Mesothelial cell of epicardium (in vitro differentiated cells): ENCODE data around the gene MYO9B. TPM values are rescaled to one million over a fixed set of nuclear protein-coding genes. Genes with fewer than 3 reads are reported as not detected.

Source experiments
- DNase-seq, 2 experiments: peaks; one replicate each; pipeline ENCODE4 v3.0.0; 2021; ENCODE audit warnings: low spot score in 2 of 2; ENCODE audit not compliant: unreplicated experiment in 2 of 2
- H3K27ac Mint-ChIP-seq: 2 replicates; pipeline ENCODE4 v1.8.0; 2021; ENCODE audit warnings: mixed read lengths
- H3K27me3 Mint-ChIP-seq: 2 replicates; pipeline ENCODE4 v1.8.0; 2021; ENCODE audit warnings: low read depth, mixed read lengths
- H3K36me3 Mint-ChIP-seq: 2 replicates; pipeline ENCODE4 v1.8.0; 2021; ENCODE audit warnings: mixed read lengths
- H3K4me1 Mint-ChIP-seq: 2 replicates; pipeline ENCODE4 v1.8.0; 2021; ENCODE audit warnings: mixed read lengths
- H3K4me3 Mint-ChIP-seq: 2 replicates; pipeline ENCODE4 v1.8.0; 2021; ENCODE audit warnings: mild to moderate bottlenecking, moderate library complexity, mixed read lengths
- H3K9me3 Mint-ChIP-seq: 2 replicates; pipeline ENCODE4 v1.8.0; 2021; ENCODE audit warnings: mixed read lengths
- total RNA-seq: library from RNA; stranded (reverse); gene quantifications from 3 replicates; pipeline ENCODE4 v1.2.1, GENCODE V29; 2021
- TF ChIP-seq, protein P1 (sequence below): fragments of 200-600 bp; sonication (generic); IDR thresholded peaks from one replicate; pipeline ENCODE4 v1.5.0; 2021; ENCODE audit warnings: antibody characterized with exemption; ENCODE audit not compliant: unreplicated experiment

Gene MYO9B
- total RNA-seq, 1 donor from 2014 or later = 90.8 TPM

DNA sequence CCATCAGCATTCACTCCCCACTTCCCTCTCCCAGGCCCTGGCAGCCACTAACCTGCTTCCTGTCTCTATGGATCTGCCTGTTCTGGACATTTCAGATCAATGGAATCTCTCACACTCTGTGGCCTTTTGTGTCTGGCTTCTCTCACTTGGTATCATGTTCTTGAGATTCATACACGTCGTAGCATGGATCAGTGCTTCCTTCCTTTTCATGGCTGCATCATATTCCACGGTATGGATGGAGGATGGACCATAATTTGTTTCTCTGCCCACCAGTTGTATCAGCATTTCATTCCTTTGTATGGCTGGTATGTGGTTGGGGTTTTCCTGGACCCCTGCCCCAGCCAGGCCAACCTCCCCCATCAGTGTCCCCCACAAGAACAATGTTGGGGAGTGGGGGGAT, 36.2 kb downstream of the MYO9B start:
- Mint-ChIP-seq H3K36me3 (peaks cover 12% of the 10 kb centered on the region), H3K4me1 (peaks cover 12% of the 10 kb centered on the region), H3K9me3 (no peaks in the 10 kb centered on the region), H3K27ac (no peak overlapping the region), H3K4me3 (no peak overlapping the region), H3K27me3 (no peaks in the 10 kb centered on the region)
- no peak for DNase-seq
- TF ChIP-seq, protein P1, sequence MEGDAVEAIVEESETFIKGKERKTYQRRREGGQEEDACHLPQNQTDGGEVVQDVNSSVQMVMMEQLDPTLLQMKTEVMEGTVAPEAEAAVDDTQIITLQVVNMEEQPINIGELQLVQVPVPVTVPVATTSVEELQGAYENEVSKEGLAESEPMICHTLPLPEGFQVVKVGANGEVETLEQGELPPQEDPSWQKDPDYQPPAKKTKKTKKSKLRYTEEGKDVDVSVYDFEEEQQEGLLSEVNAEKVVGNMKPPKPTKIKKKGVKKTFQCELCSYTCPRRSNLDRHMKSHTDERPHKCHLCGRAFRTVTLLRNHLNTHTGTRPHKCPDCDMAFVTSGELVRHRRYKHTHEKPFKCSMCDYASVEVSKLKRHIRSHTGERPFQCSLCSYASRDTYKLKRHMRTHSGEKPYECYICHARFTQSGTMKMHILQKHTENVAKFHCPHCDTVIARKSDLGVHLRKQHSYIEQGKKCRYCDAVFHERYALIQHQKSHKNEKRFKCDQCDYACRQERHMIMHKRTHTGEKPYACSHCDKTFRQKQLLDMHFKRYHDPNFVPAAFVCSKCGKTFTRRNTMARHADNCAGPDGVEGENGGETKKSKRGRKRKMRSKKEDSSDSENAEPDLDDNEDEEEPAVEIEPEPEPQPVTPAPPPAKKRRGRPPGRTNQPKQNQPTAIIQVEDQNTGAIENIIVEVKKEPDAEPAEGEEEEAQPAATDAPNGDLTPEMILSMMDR = no peak

DNA sequence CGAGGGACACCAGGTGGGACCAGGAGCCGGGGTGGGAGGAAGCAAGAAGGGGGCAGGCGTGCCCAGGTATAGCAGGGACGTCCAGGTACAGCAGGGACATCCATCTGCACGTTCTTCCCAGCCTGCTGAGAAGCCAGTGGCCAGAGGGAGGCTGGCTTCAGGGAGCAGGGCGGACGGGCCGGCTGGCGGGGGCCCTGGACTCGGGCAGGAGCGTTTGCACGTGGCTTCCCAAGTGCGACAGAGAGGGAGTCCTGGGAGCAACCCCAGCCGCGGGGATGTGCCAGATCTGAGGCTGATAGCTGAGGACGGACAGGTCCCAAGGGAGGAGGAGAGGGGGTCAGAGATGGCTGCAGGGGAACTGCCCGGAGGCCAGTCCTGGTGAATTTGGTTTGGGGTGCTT, 36.7 kb downstream of the MYO9B start:
- Mint-ChIP-seq H3K4me1 (peaks cover 12% of the 10 kb centered on the region), H3K9me3 (no peaks in the 10 kb centered on the region), H3K4me3 (no peak overlapping the region), H3K27ac (no peak overlapping the region), H3K27me3 (no peaks in the 10 kb centered on the region), H3K36me3 (peaks cover 12% of the 10 kb centered on the region)
- DNase-seq = no peak
- TF ChIP-seq, protein P1 = no peak

DNA sequence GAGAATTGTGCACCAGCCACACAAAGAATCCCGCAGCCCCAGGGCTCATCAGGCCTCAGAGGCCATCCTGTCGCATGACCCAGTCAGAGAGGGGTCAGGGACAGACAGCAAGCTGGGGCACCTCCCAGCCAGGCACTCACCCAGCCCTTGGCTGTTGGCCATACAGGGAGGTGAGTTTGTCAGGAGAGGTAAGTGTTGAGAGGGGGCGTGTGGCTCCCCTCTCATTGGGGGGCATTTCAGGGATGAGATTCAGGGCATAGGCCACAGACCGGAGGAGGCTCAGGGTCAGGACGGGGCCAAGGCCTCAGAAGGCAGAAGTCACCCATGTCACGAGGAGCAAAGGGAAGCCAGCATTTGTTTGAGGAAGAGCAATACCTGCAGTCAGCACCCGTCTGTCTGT, 37.1 kb downstream of the MYO9B start:
- H3K27ac Mint-ChIP-seq = no peak overlapping the region
- H3K36me3 Mint-ChIP-seq = peaks cover 12% of the 10 kb centered on the region
- H3K27me3 Mint-ChIP-seq = no peaks in the 10 kb centered on the region
- H3K9me3 Mint-ChIP-seq = no peaks in the 10 kb centered on the region
- no peak overlapping the region for H3K4me3 Mint-ChIP-seq
- no peak for DNase-seq
- TF ChIP-seq, protein P1 = no peak
- H3K4me1 Mint-ChIP-seq = peaks cover 8% of the 10 kb centered on the region

DNA sequence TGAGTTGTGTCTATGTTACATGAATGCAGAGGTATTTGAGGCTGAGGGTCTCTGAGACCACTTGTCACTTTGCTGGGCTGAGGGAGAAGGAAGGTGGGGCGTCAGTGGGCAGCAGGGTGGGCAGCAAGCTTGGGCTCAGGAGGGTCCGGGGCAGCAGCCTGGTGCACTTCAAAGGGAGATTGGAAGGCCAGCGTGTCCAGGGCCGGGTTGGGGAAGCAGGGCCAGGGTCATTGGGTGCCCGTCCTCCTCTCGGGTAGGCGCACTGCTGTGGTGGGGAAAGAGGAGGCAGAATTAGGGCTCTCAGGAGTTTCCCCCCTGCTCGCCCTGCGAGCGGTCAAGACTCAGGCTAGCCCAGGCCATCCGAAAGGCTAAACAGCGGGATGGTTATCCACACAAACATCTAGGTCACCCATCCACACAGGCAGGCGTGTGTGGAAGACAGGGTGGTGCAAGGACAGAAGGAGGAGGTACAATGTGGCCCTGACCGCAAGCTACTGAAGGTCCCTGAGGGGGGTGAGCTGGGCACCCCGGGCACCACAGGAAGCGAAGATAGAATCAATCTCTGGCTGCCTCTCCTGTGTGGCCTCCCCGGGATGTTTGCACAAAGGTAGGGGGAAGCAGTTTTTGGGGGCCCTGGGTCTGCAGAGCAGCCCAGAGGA, 37.7 kb downstream of the MYO9B start:
- Mint-ChIP-seq H3K27me3 (no peaks in the 10 kb centered on the region), H3K4me3 (no peak overlapping the region), H3K9me3 (no peaks in the 10 kb centered on the region), H3K27ac (no peak overlapping the region), H3K36me3 (peaks cover 12% of the 10 kb centered on the region), H3K4me1 (peaks cover 2% of the 10 kb centered on the region)
- TF ChIP-seq, protein P1 = no peak
- DNase-seq = no peak

DNA sequence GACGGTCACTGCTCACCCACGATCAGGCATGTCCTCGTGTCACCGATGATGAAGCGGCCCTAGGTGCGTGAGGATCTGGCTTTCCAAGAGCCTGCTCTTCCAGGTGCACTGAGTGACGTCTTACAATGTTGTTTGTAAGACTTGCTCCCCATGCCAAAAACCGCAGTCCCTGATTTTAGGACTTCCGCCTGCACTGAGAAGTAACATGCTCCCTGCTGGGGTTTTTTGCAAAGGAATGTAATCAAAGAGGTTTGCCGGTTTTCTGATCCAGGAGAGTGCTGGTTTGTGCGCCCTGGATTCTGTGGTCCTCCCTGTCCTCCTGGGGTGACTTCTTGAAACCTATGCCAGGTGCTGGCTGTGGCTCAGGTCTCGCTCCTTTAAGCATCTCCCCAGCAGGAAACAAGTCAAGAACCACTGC, 38.8 kb downstream of the MYO9B start:
- H3K27me3 Mint-ChIP-seq = no peaks in the 10 kb centered on the region
- H3K9me3 Mint-ChIP-seq = no peaks in the 10 kb centered on the region
- no peak for DNase-seq
- H3K4me3 Mint-ChIP-seq = no peak overlapping the region
- no peak overlapping the region for H3K27ac Mint-ChIP-seq
- H3K4me1 Mint-ChIP-seq = no peaks in the 10 kb centered on the region
- peaks cover 12% of the 10 kb centered on the region for H3K36me3 Mint-ChIP-seq
- TF ChIP-seq, protein P1 = no peak
